Measurements from ENCODE around the gene SV2A. TPM values are rescaled to one million over a fixed set of nuclear protein-coding genes. Genes with fewer than 3 reads are reported as not detected.
"Not testable (repeated sequence)": the region's sequence is repeated elsewhere in the genome, so short reads cannot be mapped to it uniquely, and the experiment has no call there.

Gene SV2A
- polyA plus RNA-seq (2012; ENCODE audit: insufficient read depth, insufficient read length), result 20.3 TPM

- peak within 1 kb of the TSS; percentile 86 for H3K4me3 ChIP-seq (ENCODE audit: low read length)
- DNase-seq (ENCODE audit: low read depth, low spot score), result peak; percentile 59
These were observed at the start of gene SV2A for GRCh38 chr1:149917571-149918144. SV2A (minus strand) TSS chr1:149917844; CDS start chr1:149913840, 4,004 bp downstream.

- no peak overlapping the region for H3K4me3 ChIP-seq (ENCODE audit: low read length)
- DNase-seq (ENCODE audit: low read depth, low spot score), result no peak
These were observed 49.4 kb upstream of the SV2A start for GRCh38 chr1:149967041-149967440.

DNA sequence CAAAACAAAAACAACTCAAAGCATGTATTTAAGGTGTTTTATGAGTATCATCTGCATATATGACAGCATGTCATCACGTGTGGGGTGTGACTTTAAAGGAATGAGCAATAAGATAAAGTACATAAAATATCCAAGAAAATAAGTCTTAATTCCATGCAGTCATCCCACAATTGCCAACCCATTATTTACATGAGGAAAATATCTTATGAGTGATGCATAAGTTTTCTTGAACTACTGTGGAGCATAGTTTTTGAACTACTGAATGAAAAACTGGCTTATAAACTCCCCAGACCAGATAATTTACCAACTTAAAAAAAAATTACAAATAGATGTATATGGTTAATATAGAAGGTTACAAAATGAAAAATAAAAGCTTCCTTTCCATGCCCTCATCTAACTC, 48.8 kb upstream of the SV2A start:
- DNase-seq (ENCODE audit: low read depth, low spot score), result no peak

DNA sequence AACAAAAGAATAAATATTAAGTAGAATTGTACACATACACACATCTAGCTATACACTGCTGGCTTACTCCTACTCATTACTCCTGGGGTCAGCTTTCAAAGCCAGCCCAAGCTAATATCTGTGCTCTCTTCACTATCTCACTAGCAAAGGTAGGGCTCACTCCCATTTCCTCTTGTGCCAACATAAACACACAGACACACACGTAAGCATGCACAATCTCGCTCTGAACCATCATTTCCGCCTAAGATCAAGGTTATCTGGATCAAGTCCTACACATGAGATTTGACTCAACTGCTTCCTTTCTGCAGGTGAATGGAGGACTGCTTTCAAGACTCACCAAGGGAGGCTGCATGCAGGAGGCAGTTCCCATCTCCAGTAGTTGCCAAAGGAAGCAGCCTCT, 47.8 kb upstream of the SV2A start:
- DNase-seq (ENCODE audit: low read depth, low spot score), result no peak
- H3K4me3 ChIP-seq (ENCODE audit: low read length), result no peak overlapping the region

More for the DNA sequence above, 48.8 kb upstream of the SV2A start:
- no peak overlapping the region for H3K4me3 ChIP-seq (ENCODE audit: low read length)

DNA sequence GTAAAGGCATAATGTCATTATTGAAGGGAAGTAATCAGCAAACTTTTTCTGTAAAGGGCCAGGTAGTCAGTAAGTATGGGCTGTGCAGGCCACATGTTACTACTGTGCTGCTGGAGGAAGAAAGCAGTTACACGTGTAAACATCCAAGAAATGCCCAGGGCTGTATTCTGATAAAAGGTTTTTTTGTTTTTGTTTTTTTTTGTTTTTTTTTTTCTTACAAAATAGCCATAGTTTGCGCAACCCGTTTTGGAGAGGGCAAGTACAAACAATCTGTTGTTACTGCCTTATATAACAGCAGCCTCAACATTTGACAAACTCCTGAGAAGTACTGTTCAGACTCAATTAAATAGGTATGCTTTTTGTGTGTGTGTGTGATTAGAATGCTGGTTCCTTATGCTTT, 45.7 kb upstream of the SV2A start:
- no peak for DNase-seq (ENCODE audit: low read depth, low spot score)
- H3K4me3 ChIP-seq (ENCODE audit: low read length), result no peak overlapping the region

DNA sequence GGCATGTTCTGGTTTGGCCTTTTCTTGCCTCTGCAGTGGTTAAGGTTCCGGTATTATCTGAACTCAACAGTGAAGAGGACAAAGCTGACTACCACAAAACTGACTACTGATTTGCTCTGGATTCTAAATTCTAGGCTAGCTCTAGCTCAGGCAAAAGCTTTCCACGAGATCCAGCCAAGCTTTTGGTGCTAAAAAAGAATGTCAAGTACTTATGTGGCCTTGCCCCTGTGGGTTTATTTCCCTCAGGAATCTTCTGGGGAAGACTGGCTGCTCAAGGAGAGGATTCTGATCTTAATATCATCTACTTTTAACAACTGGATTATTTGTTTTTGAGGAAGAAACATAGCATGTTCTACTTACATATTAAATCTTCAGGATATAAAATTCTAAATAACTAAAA, 45.1 kb upstream of the SV2A start:
- no peak for DNase-seq (ENCODE audit: low read depth, low spot score)
- no peak overlapping the region for H3K4me3 ChIP-seq (ENCODE audit: low read length)

DNA sequence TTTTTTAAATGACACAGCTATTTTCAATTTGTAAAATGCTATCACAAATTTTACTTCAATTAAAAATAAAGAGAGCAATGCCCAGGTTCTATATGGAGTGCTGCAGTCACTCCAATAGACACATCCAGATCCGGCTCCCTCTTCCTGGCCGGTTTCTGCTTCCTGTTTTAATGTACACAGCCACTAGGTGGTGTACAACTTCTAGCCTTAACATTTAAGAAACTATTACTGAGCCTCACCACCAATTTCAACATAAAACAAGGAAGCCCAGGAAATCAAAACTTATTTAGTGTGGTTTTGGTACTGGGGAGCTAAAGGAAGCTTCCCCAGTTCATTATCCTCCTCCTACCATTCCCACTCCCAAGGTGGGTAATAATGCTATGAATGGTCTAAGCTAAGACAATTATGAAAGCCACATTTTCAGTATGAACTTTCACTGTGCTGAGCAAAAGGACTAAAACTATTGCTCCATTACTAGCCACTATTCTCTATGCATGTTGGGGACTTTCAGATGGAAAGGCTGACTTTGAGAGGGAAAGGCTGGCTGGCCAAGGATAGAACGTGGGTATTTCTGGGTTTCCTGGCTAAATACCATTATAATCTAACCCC, 44.5 kb upstream of the SV2A start:
- H3K4me3 ChIP-seq (ENCODE audit: low read length), result no peak overlapping the region
- DNase-seq (ENCODE audit: low read depth, low spot score), result peak; percentile 73

DNA sequence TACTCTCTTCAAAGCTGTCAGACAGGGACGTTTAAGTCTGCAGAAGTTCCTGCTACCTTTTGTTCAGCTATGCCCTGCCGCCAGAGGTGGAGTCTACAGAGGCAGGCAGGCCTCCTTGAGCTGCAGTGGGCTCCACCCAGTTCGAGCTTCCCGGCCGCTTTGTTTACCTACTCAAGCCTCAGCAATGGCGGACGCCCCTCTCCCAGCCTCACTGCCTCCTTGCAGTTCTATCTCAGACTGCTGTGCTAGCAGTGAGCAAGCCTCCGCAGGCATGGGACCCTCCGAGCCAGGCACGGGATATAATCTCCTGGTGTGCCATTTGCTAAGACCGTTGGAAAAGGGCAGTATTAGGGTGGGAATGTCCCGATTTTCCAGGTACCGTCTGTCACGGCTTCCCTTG, 39.9 kb upstream of the SV2A start:
- not testable (repeated sequence) for H3K4me3 ChIP-seq (ENCODE audit: low read length); DNase-seq (ENCODE audit: low read depth, low spot score)

- DNase-seq (ENCODE audit: low read depth, low spot score), result no peak
- no peak overlapping the region for H3K4me3 ChIP-seq (ENCODE audit: low read length)
These were observed 32.3 kb upstream of the SV2A start for GRCh38 chr1:149949911-149950310.

- no peak overlapping the region for H3K4me3 ChIP-seq (ENCODE audit: low read length)
- DNase-seq (ENCODE audit: low read depth, low spot score), result no peak
These were observed 27.6 kb upstream of the SV2A start for GRCh38 chr1:149945206-149945605.

DNA sequence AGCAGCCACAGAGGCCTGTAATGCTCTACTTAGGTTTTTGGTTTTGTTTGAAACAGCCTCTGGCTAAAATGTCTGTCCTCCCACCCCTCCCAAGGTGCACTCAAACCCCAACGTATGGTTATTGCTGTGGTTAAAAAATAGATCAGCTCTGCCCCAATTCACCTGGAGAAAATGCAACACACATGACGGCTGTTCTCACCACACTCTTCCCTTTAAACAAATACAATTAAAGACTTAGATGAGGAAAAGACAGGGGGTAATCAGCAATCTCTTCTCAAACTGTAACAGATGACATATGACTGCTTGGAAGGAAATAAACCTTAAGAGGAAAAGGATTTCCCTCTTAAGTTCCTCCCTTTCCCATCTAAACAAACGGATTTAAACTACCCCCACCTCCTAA, 25.2 kb upstream of the SV2A start:
- no peak overlapping the region for H3K4me3 ChIP-seq (ENCODE audit: low read length)
- DNase-seq (ENCODE audit: low read depth, low spot score), result peak; percentile 83

DNA sequence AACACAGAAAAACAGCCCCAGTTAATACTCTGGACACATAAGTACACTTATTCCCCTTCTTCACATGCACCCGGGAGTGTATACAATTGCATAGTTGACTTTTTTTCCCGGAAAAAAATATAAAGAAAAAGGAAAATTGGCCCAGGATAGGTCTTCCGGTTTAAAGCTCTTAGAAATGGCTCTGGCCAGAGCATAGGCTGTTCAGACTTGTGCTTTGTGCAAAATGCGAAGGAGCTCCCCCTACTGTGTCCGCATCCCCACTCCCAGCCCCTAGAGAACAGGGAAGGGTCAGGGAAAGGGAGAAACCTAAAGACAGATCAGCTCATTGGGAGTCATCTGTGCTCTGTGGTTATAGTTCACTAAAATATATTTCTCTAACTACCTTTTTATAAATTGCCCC, 24.6 kb upstream of the SV2A start:
- no peak overlapping the region for H3K4me3 ChIP-seq (ENCODE audit: low read length)
- no peak for DNase-seq (ENCODE audit: low read depth, low spot score)

DNA sequence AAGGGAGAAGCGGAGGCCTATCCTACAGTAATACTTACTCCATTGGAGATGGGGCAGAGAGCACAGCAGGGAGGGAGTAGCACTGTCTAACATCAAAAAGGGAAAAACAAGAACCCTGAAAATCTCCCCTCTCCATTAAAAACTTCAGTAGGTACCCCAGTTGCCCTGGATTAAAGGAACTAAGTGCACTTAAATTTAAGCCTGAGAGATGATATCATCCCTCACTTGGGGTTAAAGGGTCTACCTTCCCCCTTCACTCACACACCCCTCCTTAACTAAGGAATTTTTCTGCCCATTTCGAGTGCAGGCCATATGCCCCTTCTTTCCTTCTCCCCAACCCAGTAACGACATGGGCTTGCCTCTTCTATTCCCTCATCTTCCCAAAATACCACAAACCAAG, 22.8 kb upstream of the SV2A start:
- H3K4me3 ChIP-seq (ENCODE audit: low read length), result no peak overlapping the region
- DNase-seq (ENCODE audit: low read depth, low spot score), result no peak

- DNase-seq (ENCODE audit: low read depth, low spot score); H3K4me3 ChIP-seq (ENCODE audit: low read length): not testable (repeated sequence)
These were observed 21.0 kb upstream of the SV2A start for GRCh38 chr1:149938668-149939003.

DNA sequence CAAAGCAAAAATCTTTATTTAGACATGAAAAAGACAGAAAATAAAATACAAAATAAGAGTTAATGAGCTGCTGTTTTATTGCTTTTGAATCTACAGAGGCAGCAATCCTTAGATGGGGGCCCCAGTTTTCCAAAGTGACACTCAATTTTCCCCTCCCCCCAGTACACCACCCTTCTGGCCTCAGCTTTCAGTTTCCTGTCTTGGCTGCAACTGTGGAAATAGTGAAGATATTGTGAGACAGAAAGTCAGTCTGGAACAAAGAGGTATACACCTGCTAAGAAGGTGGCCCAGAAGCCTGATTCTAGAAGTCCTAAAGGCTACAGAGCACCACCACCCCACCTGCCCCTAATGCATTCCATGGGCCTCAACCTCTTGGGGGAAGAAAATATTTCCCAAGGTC, 20.1 kb upstream of the SV2A start:
- DNase-seq (ENCODE audit: low read depth, low spot score), result no peak
- no peak overlapping the region for H3K4me3 ChIP-seq (ENCODE audit: low read length)

- H3K4me3 ChIP-seq (ENCODE audit: low read length), result no peak overlapping the region
- DNase-seq (ENCODE audit: low read depth, low spot score), result no peak
These were observed 19.5 kb upstream of the SV2A start for GRCh38 chr1:149936992-149937705.

GRCh38 chr1:149936170-149936991, 18.7 kb upstream of the SV2A start, which contains the start of gene MTMR11:
MTMR11 (minus strand) TSS chr1:149936879; CDS start chr1:149936647, 232 bp downstream.
- no peak within 1 kb of the TSS for H3K4me3 ChIP-seq (ENCODE audit: low read length)

DNA sequence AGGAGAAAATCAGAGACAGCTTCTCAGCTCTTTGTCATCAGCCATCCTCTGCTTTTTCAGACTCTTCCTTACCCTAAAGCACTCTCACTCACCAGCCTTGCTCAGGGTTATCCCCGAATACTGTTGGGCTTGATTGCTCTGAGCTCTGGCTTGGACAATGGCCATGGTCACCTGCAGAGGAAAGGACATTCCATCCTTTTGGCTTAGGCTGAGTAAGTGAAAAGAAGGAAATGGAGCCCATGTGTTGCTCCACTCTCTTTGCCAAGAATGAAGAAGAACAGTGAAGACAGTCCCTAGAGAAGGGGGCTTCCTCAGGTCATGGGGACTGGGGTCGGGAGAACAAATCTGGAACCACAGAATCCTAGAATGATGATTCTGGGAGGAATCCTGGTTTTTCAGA, 16.7 kb upstream of the SV2A start:
- DNase-seq (ENCODE audit: low read depth, low spot score), result no peak
- no peak overlapping the region for H3K4me3 ChIP-seq (ENCODE audit: low read length)

More at GRCh38 chr1:149936170-149936991, 18.7 kb upstream of the SV2A start, which contains the start of gene MTMR11:
- no peak for DNase-seq (ENCODE audit: low read depth, low spot score)

- H3K4me3 ChIP-seq (ENCODE audit: low read length), result no peak overlapping the region
- no peak for DNase-seq (ENCODE audit: low read depth, low spot score)
These were observed 15.6 kb upstream of the SV2A start for GRCh38 chr1:149933208-149933607.

- H3K4me3 ChIP-seq (ENCODE audit: low read length), result no peak overlapping the region
- no peak for DNase-seq (ENCODE audit: low read depth, low spot score)
These were observed 14.8 kb upstream of the SV2A start for GRCh38 chr1:149932474-149932873.
